ENCODE results near the gene EPB42. TPM values are rescaled to one million over a fixed set of nuclear protein-coding genes. Genes with fewer than 3 reads are reported as not detected.
"Not testable (repeated sequence)": the region's sequence is repeated elsewhere in the genome, so short reads cannot be mapped to it uniquely, and the experiment has no call there.

EPB42 gene
- total RNA-seq, 2 experiments from 2014 or later = not detected

DNA sequence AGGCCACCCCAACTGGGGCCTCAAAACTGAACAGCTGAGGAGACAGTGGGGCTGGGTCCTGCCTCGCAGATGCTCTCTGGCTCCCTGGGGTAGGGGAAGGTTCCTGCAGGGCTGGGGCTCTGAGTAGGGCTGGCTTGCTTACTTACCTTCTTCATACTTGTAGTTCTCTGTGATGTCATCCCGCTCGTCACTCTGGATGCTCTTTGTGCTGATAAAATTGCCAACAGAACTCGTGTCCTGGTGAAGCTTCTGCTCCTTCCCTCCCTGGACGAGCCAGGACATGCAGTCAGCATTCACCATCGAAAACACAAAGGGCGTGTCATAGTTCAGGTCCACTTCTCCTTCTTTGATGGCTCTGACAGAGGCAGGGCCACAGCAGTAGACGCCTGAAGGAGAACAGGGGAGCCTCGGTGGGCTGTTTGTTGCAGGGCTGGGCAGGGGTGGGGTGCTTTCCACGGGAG lies 17.9 kb upstream of the EPB42 start:
- H3K27me3 Mint-ChIP-seq = peaks cover 8% of the 10 kb centered on the region
- H3K27ac Mint-ChIP-seq = no peak overlapping the region
- ChIA-PET CTCF (no interaction called here), POLR2A (interaction anchor here (0.7 kb wide), 1 partner anchor 51 kb away, joined by 3 read pairs; no protein-coding TSS in a partner anchor)
- no peaks in the 10 kb centered on the region for H3K9me3 Mint-ChIP-seq
- intact Hi-C loops (cut with micrococcal nuclease) = no loop called here
- H3K4me3 Mint-ChIP-seq = no peak overlapping the region
- DNase-seq = no peak
- H3K4me1 Mint-ChIP-seq (ENCODE audit: low read depth) = peaks cover 4% of the 10 kb centered on the region
- no peaks in the 10 kb centered on the region for H3K36me3 Mint-ChIP-seq

DNA sequence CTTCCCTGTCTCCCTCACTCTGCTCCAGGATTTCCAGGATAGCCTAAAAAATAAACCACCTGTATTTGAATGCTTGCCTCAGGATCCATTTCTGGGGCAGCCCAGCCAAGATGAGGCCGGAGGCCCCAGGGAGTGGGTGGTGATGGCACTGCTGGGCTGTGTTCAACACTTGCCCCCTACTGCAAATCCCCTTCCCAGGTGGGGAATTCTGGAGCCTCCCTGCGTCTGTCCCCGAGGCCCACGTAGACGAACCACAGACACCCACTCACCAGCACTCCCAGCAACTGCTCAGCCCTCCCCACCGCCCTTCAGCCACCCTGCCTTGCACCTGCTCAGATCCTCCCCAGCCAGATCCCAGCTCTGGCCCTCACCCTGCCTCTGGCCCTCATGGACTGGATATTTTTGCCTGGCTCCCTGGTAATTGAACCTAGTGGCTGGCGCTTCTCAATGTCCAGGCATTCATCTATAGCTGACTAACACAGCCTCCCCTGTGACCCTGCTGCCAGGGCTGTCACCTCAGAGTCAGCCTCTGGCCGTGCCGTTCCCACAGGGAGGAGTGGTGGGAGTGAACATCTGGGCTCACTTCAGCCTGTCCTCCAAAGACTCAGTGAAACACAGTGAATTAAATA lies 17.1 kb upstream of the EPB42 start:
- POLR2A ChIA-PET = interaction anchor here (0.7 kb wide), 1 partner anchor 52 kb away, joined by 3 read pairs; no protein-coding TSS in a partner anchor
- DNase-seq = no peak
- no peak overlapping the region for H3K27ac Mint-ChIP-seq
- H3K27me3 Mint-ChIP-seq = peaks cover 8% of the 10 kb centered on the region
- peaks cover 4% of the 10 kb centered on the region for H3K4me1 Mint-ChIP-seq (ENCODE audit: low read depth)
- CTCF ChIA-PET = interaction anchor here (1.4 kb wide), 1 partner anchor 47 kb away, joined by 4 read pairs; no protein-coding TSS in a partner anchor
- intact Hi-C loops (cut with micrococcal nuclease) = no loop called here
- no peaks in the 10 kb centered on the region for H3K36me3 Mint-ChIP-seq
- H3K4me3 Mint-ChIP-seq = no peak overlapping the region
- no peaks in the 10 kb centered on the region for H3K9me3 Mint-ChIP-seq

DNA sequence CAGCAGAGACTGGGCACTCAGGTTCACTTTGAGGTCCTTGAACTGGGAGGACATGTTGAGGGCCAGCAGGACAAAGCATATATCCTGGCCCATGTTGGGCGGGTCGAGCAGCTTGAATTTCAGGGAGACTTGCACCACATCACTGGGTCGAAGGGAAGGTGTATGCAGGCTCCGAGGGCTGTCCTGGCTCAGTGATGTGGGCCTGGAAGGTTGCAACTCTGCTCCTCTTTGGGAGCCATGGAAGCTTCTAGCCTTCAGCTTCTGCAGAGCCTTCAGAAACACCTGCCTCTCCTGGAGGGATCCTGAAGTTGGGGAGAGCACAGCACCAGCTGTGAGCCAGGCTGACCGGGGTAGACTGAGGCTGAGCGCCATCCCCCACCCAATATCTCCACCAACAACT lies 14.7 kb upstream of the EPB42 start:
- no peak overlapping the region for H3K27ac Mint-ChIP-seq
- intact Hi-C loops (cut with micrococcal nuclease) = no loop called here
- H3K4me1 Mint-ChIP-seq (ENCODE audit: low read depth) = peaks cover 4% of the 10 kb centered on the region
- ChIA-PET POLR2A (no interaction called here), CTCF (interaction anchor here (0.6 to 2.0 kb wide), 3 partner anchors 9 to 108 kb away, joined by 3 to 12 read pairs (median 8); no protein-coding TSS in a partner anchor)
- no peaks in the 10 kb centered on the region for H3K9me3 Mint-ChIP-seq
- DNase-seq = no peak
- H3K27me3 Mint-ChIP-seq = peaks cover 8% of the 10 kb centered on the region
- H3K36me3 Mint-ChIP-seq = no peaks in the 10 kb centered on the region
- H3K4me3 Mint-ChIP-seq = no peak overlapping the region

DNA sequence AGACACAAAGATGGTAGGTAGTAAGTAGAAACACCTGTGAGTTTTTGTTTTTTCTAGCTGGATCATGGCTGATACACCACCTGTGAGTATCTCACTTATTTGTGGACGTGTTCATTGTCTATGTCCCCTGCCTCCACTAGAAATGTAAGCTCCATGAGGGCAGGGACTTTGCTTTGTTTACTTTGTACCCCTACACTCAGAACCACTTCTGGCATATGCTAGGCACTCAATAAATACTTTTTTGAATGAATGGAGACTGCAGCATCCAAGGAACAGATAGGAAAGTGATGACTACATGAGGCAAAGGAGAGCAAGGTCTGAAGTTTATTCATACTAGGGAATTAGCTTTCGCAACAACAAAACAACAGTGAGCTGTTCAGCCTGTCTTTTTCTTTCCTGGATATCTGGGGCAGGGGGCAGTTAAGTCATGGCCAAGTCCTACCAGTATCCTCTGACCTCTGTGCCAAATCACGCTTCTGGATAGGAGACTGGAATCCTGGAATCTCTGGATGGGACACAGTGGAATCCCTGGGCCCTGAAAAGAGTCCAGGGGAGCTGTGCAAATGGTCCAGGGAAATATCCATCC lies 11.6 kb upstream of the EPB42 start:
- H3K36me3 Mint-ChIP-seq = no peaks in the 10 kb centered on the region
- H3K4me1 Mint-ChIP-seq (ENCODE audit: low read depth) = no peaks in the 10 kb centered on the region
- no peaks in the 10 kb centered on the region for H3K9me3 Mint-ChIP-seq
- POLR2A ChIA-PET = no interaction called here
- peaks cover 1% of the 10 kb centered on the region for H3K27me3 Mint-ChIP-seq
- no peak overlapping the region for H3K4me3 Mint-ChIP-seq
- intact Hi-C loops (cut with micrococcal nuclease) = no loop called here
- CTCF ChIA-PET = interaction anchor here (11.8 kb wide), 1 partner anchor 54 kb away, joined by 260 read pairs; no protein-coding TSS in a partner anchor
- no peak for DNase-seq
- H3K27ac Mint-ChIP-seq = no peak overlapping the region

DNA sequence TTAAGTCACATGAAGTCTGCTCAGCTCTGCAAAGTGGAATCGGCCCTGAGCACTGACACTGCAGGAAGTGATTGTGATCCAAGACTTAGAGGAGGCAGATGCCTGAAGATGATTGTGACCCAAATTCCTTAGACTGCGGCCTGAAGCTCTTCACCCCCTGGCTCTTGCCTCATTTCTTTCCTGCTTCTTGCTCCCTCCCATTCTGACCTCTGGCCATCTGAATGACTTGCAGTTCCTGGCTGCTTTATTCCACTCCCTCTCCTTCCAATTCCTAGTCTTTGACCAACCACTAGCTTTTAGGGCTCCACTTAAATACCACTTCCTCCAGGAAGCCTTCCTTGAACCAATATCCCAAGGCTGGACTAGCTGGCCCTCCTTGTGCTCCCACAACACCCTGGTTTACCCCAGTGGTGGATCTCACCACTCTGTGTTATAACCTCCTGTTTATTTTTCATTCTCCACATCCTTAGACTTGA lies 9.9 kb upstream of the EPB42 start:
- Mint-ChIP-seq H3K9me3 (no peaks in the 10 kb centered on the region), H3K27ac (no peak overlapping the region), H3K4me3 (no peak overlapping the region), H3K27me3 (no peaks in the 10 kb centered on the region), H3K4me1 (ENCODE audit: low read depth) (peaks cover 1% of the 10 kb centered on the region), H3K36me3 (no peaks in the 10 kb centered on the region)
- intact Hi-C loops (cut with micrococcal nuclease) = no loop called here
- DNase-seq = no peak
- ChIA-PET CTCF (interaction anchor here (11.8 kb wide), 1 partner anchor 56 kb away, joined by 260 read pairs; no protein-coding TSS in a partner anchor), POLR2A (no interaction called here)

DNA sequence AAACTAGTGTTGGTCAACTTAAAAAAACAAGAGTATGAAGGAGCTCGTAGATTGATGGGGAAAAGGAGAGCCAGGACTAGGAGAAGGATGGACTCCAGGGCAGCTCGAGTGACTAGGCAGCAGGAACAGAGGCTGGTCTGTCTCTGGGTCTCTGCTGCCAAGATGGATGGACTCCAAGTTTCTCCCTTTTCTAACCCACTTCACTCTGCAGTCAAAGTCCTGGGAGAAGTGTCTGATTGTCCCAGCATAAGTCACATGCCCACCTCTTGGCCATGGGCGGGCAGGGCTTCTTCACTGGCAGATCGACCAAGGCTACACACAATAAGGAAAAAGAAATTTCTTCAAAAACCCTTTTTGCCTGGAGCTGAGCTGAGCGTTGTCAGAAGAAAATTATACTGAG lies 9.2 kb upstream of the EPB42 start:
- DNase-seq = no peak
- no peak overlapping the region for H3K4me3 Mint-ChIP-seq
- intact Hi-C loops (cut with micrococcal nuclease) = no loop called here
- peaks cover 3% of the 10 kb centered on the region for H3K4me1 Mint-ChIP-seq (ENCODE audit: low read depth)
- H3K9me3 Mint-ChIP-seq = no peaks in the 10 kb centered on the region
- peaks cover 1% of the 10 kb centered on the region for H3K27me3 Mint-ChIP-seq
- CTCF ChIA-PET = interaction anchor here (11.8 kb wide), 1 partner anchor 56 kb away, joined by 260 read pairs; no protein-coding TSS in a partner anchor
- H3K36me3 Mint-ChIP-seq = no peaks in the 10 kb centered on the region
- POLR2A ChIA-PET = no interaction called here
- no peak overlapping the region for H3K27ac Mint-ChIP-seq

DNA sequence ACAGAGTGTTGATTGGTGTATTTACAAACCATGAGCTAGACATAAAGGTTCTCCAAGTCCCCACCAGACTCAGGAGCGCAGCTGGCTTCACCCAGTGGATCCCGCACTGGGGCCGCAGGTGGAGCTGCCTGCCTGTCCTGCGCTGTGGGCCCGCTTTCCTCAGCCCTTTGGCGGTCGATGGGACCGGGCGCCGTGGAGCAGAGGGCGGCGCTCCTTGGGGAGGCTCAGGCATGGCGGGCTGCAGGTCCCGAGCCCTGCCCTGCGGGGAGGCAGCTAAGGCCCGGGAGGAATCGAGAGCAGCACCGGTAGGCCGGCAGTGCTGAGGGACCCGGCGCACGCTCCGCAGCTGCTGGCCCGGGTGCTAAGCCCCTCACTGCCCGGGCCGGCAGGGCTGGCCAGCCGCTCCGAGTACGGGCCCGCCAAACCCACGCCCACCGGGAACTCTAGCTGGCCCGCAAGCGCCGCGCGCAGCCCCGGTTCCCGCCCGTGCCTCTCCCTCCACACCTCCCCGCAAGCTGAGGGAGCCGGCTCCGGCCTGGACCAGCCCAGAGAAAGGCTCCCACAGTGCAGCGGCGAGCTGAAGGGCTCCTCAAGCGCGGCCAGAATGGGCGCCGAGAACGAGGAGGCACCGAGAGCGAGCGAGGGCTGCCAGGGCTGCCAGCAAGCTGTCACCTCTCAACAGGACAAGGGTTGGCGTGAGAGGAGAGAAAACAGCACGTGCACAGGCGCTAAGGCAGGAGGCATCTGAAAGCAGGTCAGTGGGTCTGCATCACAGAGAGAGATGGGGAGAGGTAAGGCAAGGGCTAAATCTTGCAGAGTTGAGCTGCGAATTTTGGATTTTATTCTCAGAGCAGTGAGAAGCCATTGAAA lies 5.9 kb upstream of the EPB42 start:
- no peaks in the 10 kb centered on the region for H3K36me3 Mint-ChIP-seq
- ChIA-PET CTCF (interaction anchor here (1.0 to 11.8 kb wide), 18 partner anchors 9 to 168 kb away, joined by 3 to 260 read pairs (median 8); partner anchors contain the start of gene TGM5), POLR2A (no interaction called here)
- no peak for DNase-seq
- peaks cover 1% of the 10 kb centered on the region for H3K27me3 Mint-ChIP-seq
- intact Hi-C loops (cut with micrococcal nuclease) = no loop called here
- no peaks in the 10 kb centered on the region for H3K9me3 Mint-ChIP-seq
- H3K27ac Mint-ChIP-seq = no peak overlapping the region
- no peak overlapping the region for H3K4me3 Mint-ChIP-seq
- peaks cover 3% of the 10 kb centered on the region for H3K4me1 Mint-ChIP-seq (ENCODE audit: low read depth)

DNA sequence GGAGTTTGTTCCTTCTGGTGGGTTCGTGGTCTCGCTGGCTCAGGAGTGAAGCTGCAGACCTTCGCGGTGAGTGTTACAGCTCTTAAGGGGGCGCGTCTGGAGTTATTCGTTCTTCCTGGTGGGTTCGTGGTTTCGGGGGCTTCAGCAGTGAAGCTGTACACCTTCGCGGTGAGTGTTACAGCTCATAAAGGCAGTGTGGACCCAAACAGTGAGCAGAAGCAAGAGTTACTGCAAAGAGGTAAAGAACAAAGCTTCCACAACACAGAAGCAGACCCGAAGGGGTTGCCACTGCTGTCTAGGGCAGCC lies 5.1 kb upstream of the EPB42 start:
- not testable (repeated sequence) for H3K27ac Mint-ChIP-seq; H3K9me3 Mint-ChIP-seq; DNase-seq; H3K36me3 Mint-ChIP-seq; H3K4me3 Mint-ChIP-seq; H3K27me3 Mint-ChIP-seq; H3K4me1 Mint-ChIP-seq (ENCODE audit: low read depth)
- intact Hi-C loops (cut with micrococcal nuclease) = loop anchor here (1.0 kb wide), 1 partner anchor 59 kb away; no protein-coding TSS in a partner anchor
- CTCF ChIA-PET = interaction anchor here (0.6 to 11.8 kb wide), 36 partner anchors 9 to 190 kb away, joined by 3 to 260 read pairs (median 5); partner anchors contain the start of genes TGM5, TUBGCP4 and ZSCAN29
- POLR2A ChIA-PET = interaction anchor here (0.6 kb wide), 1 partner anchor 61 kb away, joined by 3 read pairs; no protein-coding TSS in a partner anchor

DNA sequence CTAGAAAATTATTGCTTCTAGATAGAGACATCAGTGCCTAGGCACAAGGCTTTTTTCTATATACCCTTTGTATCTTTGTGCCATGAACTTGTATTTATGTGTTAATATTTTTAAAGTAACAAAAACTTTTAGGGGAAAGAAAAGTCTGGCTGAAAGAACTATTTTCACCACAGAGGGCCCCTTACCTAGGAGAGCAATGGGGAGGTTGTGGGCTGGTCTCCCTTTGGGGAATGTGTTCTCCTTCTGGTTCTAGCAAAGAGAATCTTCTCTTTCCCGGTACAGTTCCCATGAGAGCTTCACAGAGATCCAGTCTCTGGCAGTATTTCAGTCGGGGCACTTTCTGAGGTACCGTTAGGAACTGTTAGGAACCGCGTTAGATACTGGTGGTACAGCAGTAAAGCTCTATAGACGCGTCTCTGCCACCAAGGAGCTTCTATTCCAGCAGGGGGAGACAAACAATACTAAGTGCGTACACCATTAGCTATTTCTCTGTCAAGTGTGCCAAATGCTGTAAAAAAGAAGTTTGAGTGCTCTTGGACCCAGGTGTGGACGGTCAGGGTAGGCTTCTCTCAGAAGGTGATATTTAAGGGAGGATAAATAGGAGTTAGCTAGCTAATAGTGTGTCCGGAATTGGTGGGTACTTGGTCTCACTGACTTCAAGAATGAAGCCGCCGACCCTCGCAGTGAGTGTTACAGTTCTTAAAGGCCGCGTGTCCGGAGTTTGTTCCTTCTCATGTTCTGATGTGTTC lies 4.6 kb upstream of the EPB42 start:
- Mint-ChIP-seq H3K9me3 (no peaks in the 10 kb centered on the region), H3K36me3 (no peaks in the 10 kb centered on the region), H3K4me1 (ENCODE audit: low read depth) (peaks cover 3% of the 10 kb centered on the region), H3K27ac (no peak overlapping the region), H3K27me3 (peaks cover 2% of the 10 kb centered on the region), H3K4me3 (no peak overlapping the region)
- CTCF ChIA-PET = interaction anchor here (0.6 to 11.8 kb wide), 42 partner anchors 8 to 522 kb away, joined by 3 to 260 read pairs (median 5); partner anchors contain the start of genes TGM5, TUBGCP4 and ZSCAN29
- peak; percentile 50 for DNase-seq
- intact Hi-C loops (cut with micrococcal nuclease) = loop anchor here (1.0 kb wide), 1 partner anchor 60 kb away; no protein-coding TSS in a partner anchor
- POLR2A ChIA-PET = interaction anchor here (0.6 kb wide), 1 partner anchor 62 kb away, joined by 3 read pairs; no protein-coding TSS in a partner anchor

DNA sequence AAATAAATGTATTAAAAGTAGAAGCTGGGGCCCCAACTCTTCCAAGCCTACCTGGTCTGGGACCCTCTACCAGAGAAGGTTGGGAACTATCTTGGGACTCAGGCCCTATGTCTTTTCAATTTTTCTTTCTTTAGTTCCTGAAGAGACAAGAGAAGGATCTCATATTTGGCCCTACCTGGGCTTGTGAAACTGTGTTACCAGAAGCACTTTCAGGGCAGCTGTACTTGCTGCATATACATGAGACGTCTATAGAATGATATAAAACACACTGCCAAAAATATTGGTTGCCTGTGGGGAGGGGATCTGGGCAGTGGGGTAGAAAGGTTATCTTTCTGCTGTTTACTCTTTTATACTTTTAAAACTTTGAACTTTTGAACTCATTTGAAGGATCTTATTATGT lies 604 bp upstream of the EPB42 start:
- Mint-ChIP-seq H3K4me1 (ENCODE audit: low read depth) (peaks cover 3% of the 10 kb centered on the region), H3K9me3 (peaks cover 3% of the 10 kb centered on the region), H3K36me3 (no peaks in the 10 kb centered on the region), H3K27ac (no peak overlapping the region), H3K4me3 (no peak overlapping the region), H3K27me3 (peaks cover 6% of the 10 kb centered on the region)
- intact Hi-C loops (cut with micrococcal nuclease) = no loop called here
- ChIA-PET CTCF (interaction anchor here (1.1 kb wide), 1 partner anchor 31 kb away, joined by 3 read pairs; no protein-coding TSS in a partner anchor), POLR2A (interaction anchor here (0.5 kb wide), 1 partner anchor 1866 kb away, joined by 3 read pairs; no protein-coding TSS in a partner anchor)
- DNase-seq = no peak
